ENCODE results near the gene RUNDC3A. TPM values are rescaled to one million over a fixed set of nuclear protein-coding genes. Genes with fewer than 3 reads are reported as not detected.

Gene RUNDC3A
- total and polyA plus RNA-seq, 12 donors = 1.6 to 133 (median 11.9) TPM

GRCh38 chr17:44311562-44312181, 3.3 kb downstream of the RUNDC3A start:
- Histone ChIP-seq H3K4me3 (no peak overlapping the region), H3K27me3 (peaks cover 11% of the 10 kb centered on the region), H3K27ac (no peak overlapping the region), H3K9me3 (replicated peaks in 1 of 3) (no peaks in the 10 kb centered on the region), H3K4me1 (replicated peaks in 1 of 2) (peaks cover 17 to 22% of the 10 kb centered on the region in 2 donors), H3K36me3 (replicated peaks in 1 of 2) (no peaks in the 10 kb centered on the region)
- no peak for TF ChIP-seq POLR2A (IDR thresholded peaks at IDR 0.05)
- TF ChIP-seq, protein P1, sequence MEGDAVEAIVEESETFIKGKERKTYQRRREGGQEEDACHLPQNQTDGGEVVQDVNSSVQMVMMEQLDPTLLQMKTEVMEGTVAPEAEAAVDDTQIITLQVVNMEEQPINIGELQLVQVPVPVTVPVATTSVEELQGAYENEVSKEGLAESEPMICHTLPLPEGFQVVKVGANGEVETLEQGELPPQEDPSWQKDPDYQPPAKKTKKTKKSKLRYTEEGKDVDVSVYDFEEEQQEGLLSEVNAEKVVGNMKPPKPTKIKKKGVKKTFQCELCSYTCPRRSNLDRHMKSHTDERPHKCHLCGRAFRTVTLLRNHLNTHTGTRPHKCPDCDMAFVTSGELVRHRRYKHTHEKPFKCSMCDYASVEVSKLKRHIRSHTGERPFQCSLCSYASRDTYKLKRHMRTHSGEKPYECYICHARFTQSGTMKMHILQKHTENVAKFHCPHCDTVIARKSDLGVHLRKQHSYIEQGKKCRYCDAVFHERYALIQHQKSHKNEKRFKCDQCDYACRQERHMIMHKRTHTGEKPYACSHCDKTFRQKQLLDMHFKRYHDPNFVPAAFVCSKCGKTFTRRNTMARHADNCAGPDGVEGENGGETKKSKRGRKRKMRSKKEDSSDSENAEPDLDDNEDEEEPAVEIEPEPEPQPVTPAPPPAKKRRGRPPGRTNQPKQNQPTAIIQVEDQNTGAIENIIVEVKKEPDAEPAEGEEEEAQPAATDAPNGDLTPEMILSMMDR (IDR thresholded peaks at IDR 0.05) = no peak
- intact Hi-C loops (cut with DNase I) = no loop called here
- DNase-seq = no peak
- whole genome bisulfite sequencing, 4 donors = 71 to 86% (median 81%) methylated on average over 1 to 5 of the region's 5 CpGs

- Histone ChIP-seq H3K4me1 (replicated peaks in 1 of 2) (peaks cover 16% of the 10 kb centered on the region in 2 donors), H3K27me3 (peaks cover 12% of the 10 kb centered on the region), H3K4me3 (no peak overlapping the region), H3K36me3 (replicated peaks in 1 of 2) (no peaks in the 10 kb centered on the region), H3K9me3 (replicated peaks in 1 of 3) (no peaks in the 10 kb centered on the region), H3K27ac (no peak overlapping the region)
- TF ChIP-seq POLR2A (IDR thresholded peaks at IDR 0.05) = no peak
- intact Hi-C loops (cut with DNase I) = no loop called here
- WGBS, 4 donors = 70 to 90% (median 73%) methylated on average over 13 to 17 of the region's 17 CpGs
- DNase-seq = no peak
Observed at GRCh38 chr17:44312396-44313104, 4.1 kb downstream of the RUNDC3A start.

DNA sequence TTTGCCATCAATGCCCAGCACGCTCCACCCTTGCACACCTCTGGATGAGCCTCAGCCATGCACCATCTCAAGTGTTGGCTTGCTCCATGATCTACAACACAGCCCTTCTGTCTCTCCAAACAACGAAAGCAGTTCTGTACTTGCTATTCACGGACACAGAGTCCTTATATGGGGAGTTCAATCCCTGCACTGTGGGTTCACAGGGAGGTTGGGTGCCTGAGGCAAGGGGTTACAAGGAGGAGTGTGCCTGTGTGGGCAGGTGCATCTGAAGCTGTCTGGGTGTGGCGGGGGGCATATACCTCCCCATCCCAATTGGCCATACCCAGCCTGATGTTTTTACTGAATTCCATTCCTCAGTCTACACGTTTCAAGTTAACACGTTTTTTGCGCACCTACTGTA, 5.6 kb downstream of the RUNDC3A start:
- 75 to 89% (median 86%) methylated on average over 7 of the region's 7 CpGs for WGBS, 4 donors
- H3K4me1 ChIP-seq (replicated peaks in 1 of 2) = peaks cover 4% of the 10 kb centered on the region in 2 donors
- H3K4me3 ChIP-seq = no peak overlapping the region
- DNase-seq = no peak
- H3K27me3 ChIP-seq = peaks cover 12% of the 10 kb centered on the region
- no peak overlapping the region for H3K27ac ChIP-seq
- TF ChIP-seq, protein P1 (IDR thresholded peaks at IDR 0.05) = no peak
- no peak for TF ChIP-seq POLR2A (IDR thresholded peaks at IDR 0.05)
- intact Hi-C loops (cut with DNase I) = no loop called here
- H3K36me3 ChIP-seq (replicated peaks in 1 of 2) = no peaks in the 10 kb centered on the region
- H3K9me3 ChIP-seq (replicated peaks in 1 of 3) = no peaks in the 10 kb centered on the region

DNA sequence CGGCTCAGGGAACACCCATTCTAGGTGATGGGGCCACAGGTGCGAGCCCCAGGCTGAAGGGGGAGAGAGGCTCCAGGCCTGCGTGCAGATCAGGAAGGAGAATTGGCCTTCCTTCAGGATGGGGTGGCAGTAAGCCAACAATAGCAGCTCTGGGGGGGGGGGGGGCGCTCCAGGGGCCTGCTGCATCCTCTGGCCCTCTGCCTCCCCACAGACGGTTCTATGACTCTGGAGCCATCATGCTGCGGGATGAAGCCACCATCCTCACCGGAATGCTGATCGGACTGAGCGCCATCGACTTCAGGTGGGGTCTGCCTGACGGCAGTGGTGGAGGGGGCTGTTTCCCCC, 6.1 kb downstream of the RUNDC3A start:
- Histone ChIP-seq H3K9me3 (replicated peaks in 1 of 3) (no peaks in the 10 kb centered on the region), H3K4me1 (replicated peaks in 1 of 2) (peaks cover 4% of the 10 kb centered on the region in 2 donors), H3K4me3 (no peak overlapping the region), H3K36me3 (replicated peaks in 1 of 2) (peaks cover 0 to 2% of the 10 kb centered on the region in 2 donors), H3K27me3 (peaks cover 12% of the 10 kb centered on the region), H3K27ac (no peak overlapping the region)
- WGBS, 4 donors = 38 to 50% (median 39%) methylated on average over 4 to 11 of the region's 11 CpGs
- no peak for DNase-seq
- intact Hi-C loops (cut with DNase I) = no loop called here
- no peak for TF ChIP-seq POLR2A (IDR thresholded peaks at IDR 0.05)
- TF ChIP-seq, protein P1 (IDR thresholded peaks at IDR 0.05) = no peak
